Skeletal muscle satellite cell (primary cell): Measurements from ENCODE around the gene KCNJ10.

ENCODE experiments used
- H3K27me3 ChIP-seq: 2 replicates; pipeline ENCODE4 v1.7.0; 2013; ENCODE audit warnings: low read length; ENCODE audit not compliant: control insufficient read depth, insufficient read depth
- H3K36me3 ChIP-seq: 2 replicates; pipeline ENCODE4 v1.7.0; 2013; ENCODE audit warnings: mild to moderate bottlenecking, control low read depth, low read length; ENCODE audit not compliant: insufficient read depth
- H3K4me1 ChIP-seq: 2 replicates; pipeline ENCODE4 v1.7.0; 2013; ENCODE audit warnings: low read length; ENCODE audit not compliant: control insufficient read depth, insufficient read depth
- H3K4me2 ChIP-seq: 2 replicates; pipeline ENCODE4 v1.7.0; 2013; ENCODE audit warnings: mild to moderate bottlenecking, low read length
- H3K4me3 ChIP-seq: 2 replicates; pipeline ENCODE4 v1.7.0; 2013; ENCODE audit warnings: low read length
- H3K9ac ChIP-seq: 2 replicates; pipeline ENCODE4 v1.7.0; 2013; ENCODE audit warnings: mild to moderate bottlenecking, low read depth, low read length, moderate library complexity
- H3K9me3 ChIP-seq: replicated peaks from 2 replicates; pipeline ENCODE4 v1.7.0; 2013; ENCODE audit warnings: mild to moderate bottlenecking, control low read depth, low read length

KCNJ10 gene

GRCh38 chr1:159992161-159992560, 77.8 kb downstream of the KCNJ10 start:
- H3K4me1 ChIP-seq = peaks cover 10% of the 10 kb centered on the region
- H3K27me3 ChIP-seq = no peaks in the 10 kb centered on the region
- no peaks in the 10 kb centered on the region for H3K36me3 ChIP-seq

GRCh38 chr1:159991513-159991912, 78.4 kb downstream of the KCNJ10 start:
- Histone ChIP-seq H3K27me3 (no peaks in the 10 kb centered on the region), H3K9ac (no peak overlapping the region), H3K36me3 (no peaks in the 10 kb centered on the region), H3K4me2 (no peak overlapping the region), H3K9me3 (no peaks in the 10 kb centered on the region), H3K4me1 (peaks cover 10% of the 10 kb centered on the region), H3K4me3 (no peak overlapping the region)

More at GRCh38 chr1:159992161-159992560, 77.8 kb downstream of the KCNJ10 start:
- Histone ChIP-seq H3K4me3 (no peak overlapping the region), H3K9ac (no peak overlapping the region), H3K9me3 (no peaks in the 10 kb centered on the region), H3K4me2 (no peak overlapping the region)

GRCh38 chr1:159990005-159990404, 80.0 kb downstream of the KCNJ10 start:
- Histone ChIP-seq H3K36me3 (no peaks in the 10 kb centered on the region), H3K4me1 (no peaks in the 10 kb centered on the region), H3K4me3 (no peak overlapping the region), H3K9ac (no peak overlapping the region), H3K4me2 (no peak overlapping the region), H3K9me3 (no peaks in the 10 kb centered on the region), H3K27me3 (peaks cover 1% of the 10 kb centered on the region)

- Histone ChIP-seq H3K9ac (no peak overlapping the region), H3K4me2 (no peak overlapping the region), H3K4me1 (no peaks in the 10 kb centered on the region), H3K9me3 (no peaks in the 10 kb centered on the region), H3K27me3 (peaks cover 4% of the 10 kb centered on the region), H3K36me3 (no peaks in the 10 kb centered on the region), H3K4me3 (no peak overlapping the region)
These were observed 80.4 kb downstream of the KCNJ10 start for GRCh38 chr1:159989581-159989980.

- Histone ChIP-seq H3K9me3 (no peaks in the 10 kb centered on the region), H3K27me3 (peaks cover 14% of the 10 kb centered on the region), H3K4me2 (no peak overlapping the region), H3K9ac (no peak overlapping the region), H3K36me3 (no peaks in the 10 kb centered on the region), H3K4me1 (no peaks in the 10 kb centered on the region), H3K4me3 (no peak overlapping the region)
These were observed 82.0 kb downstream of the KCNJ10 start for GRCh38 chr1:159988006-159988405.

- peaks cover 14% of the 10 kb centered on the region for H3K27me3 ChIP-seq
- no peak overlapping the region for H3K4me3 ChIP-seq
- H3K4me2 ChIP-seq = no peak overlapping the region
- no peaks in the 10 kb centered on the region for H3K9me3 ChIP-seq
- no peaks in the 10 kb centered on the region for H3K4me1 ChIP-seq
- H3K36me3 ChIP-seq = no peaks in the 10 kb centered on the region
- H3K9ac ChIP-seq = no peak overlapping the region
These were observed 82.8 kb downstream of the KCNJ10 start for GRCh38 chr1:159987186-159987585.

GRCh38 chr1:159986531-159986930, 83.4 kb downstream of the KCNJ10 start:
- Histone ChIP-seq H3K4me2 (no peak overlapping the region), H3K9ac (no peak overlapping the region), H3K4me3 (no peak overlapping the region), H3K9me3 (no peaks in the 10 kb centered on the region), H3K27me3 (peaks cover 18% of the 10 kb centered on the region), H3K36me3 (no peaks in the 10 kb centered on the region), H3K4me1 (no peaks in the 10 kb centered on the region)

GRCh38 chr1:159986093-159986492, 83.9 kb downstream of the KCNJ10 start:
- Histone ChIP-seq H3K36me3 (no peaks in the 10 kb centered on the region), H3K9me3 (no peaks in the 10 kb centered on the region), H3K4me1 (no peaks in the 10 kb centered on the region), H3K4me2 (no peak overlapping the region), H3K27me3 (peaks cover 19% of the 10 kb centered on the region), H3K9ac (no peak overlapping the region), H3K4me3 (no peak overlapping the region)

GRCh38 chr1:159985473-159985872, 84.5 kb downstream of the KCNJ10 start:
- Histone ChIP-seq H3K4me3 (no peak overlapping the region), H3K9me3 (no peaks in the 10 kb centered on the region), H3K36me3 (no peaks in the 10 kb centered on the region), H3K4me1 (no peaks in the 10 kb centered on the region), H3K4me2 (no peak overlapping the region), H3K9ac (no peak overlapping the region), H3K27me3 (peaks cover 19% of the 10 kb centered on the region)

- Histone ChIP-seq H3K27me3 (peaks cover 28% of the 10 kb centered on the region), H3K4me2 (no peak overlapping the region), H3K36me3 (no peaks in the 10 kb centered on the region), H3K9ac (no peak overlapping the region), H3K4me3 (no peak overlapping the region), H3K9me3 (no peaks in the 10 kb centered on the region), H3K4me1 (no peaks in the 10 kb centered on the region)
These were observed 86.3 kb downstream of the KCNJ10 start for GRCh38 chr1:159983681-159984080.

- Histone ChIP-seq H3K27me3 (peaks cover 33% of the 10 kb centered on the region), H3K36me3 (no peaks in the 10 kb centered on the region), H3K9ac (no peak overlapping the region), H3K9me3 (no peaks in the 10 kb centered on the region), H3K4me3 (no peak overlapping the region), H3K4me1 (no peaks in the 10 kb centered on the region), H3K4me2 (no peak overlapping the region)
These were observed 87.7 kb downstream of the KCNJ10 start for GRCh38 chr1:159982280-159982679.

GRCh38 chr1:159981351-159982055, 88.5 kb downstream of the KCNJ10 start:
- H3K9me3 ChIP-seq = no peaks in the 10 kb centered on the region
- no peak overlapping the region for H3K9ac ChIP-seq
- peaks cover 38% of the 10 kb centered on the region for H3K27me3 ChIP-seq
- no peak overlapping the region for H3K4me2 ChIP-seq
- no peaks in the 10 kb centered on the region for H3K4me1 ChIP-seq
- H3K36me3 ChIP-seq = no peaks in the 10 kb centered on the region
- no peak overlapping the region for H3K4me3 ChIP-seq
